ENCODE measurements around the gene OCA2.
"Not testable (repeated sequence)": the region's sequence is repeated elsewhere in the genome, so short reads cannot be mapped to it uniquely, and the experiment has no call there.

Gene OCA2

GRCh38 chr15:28127036-28127435 is 27.9 kb upstream of the OCA2 start:
- DNase-seq (ENCODE audit: low spot score in 2 of 2) (no peak), ATAC-seq (ENCODE audit: low read depth) (no peak)
- Mint-ChIP-seq H3K9me3 (no peaks in the 10 kb centered on the region), H3K27ac (no peak overlapping the region), H3K4me3 (no peak overlapping the region), H3K27me3 (no peaks in the 10 kb centered on the region), H3K36me3 (peaks cover 9% of the 10 kb centered on the region), H3K4me1 (peaks cover 10% of the 10 kb centered on the region)

GRCh38 chr15:28125673-28126651 is 26.8 kb upstream of the OCA2 start:
- H3K36me3 Mint-ChIP-seq = peaks cover 15% of the 10 kb centered on the region
- H3K4me1 Mint-ChIP-seq = peaks cover 10% of the 10 kb centered on the region
- H3K9me3 Mint-ChIP-seq = no peaks in the 10 kb centered on the region
- no peak overlapping the region for H3K4me3 Mint-ChIP-seq
- ATAC-seq (ENCODE audit: low read depth) = peak; percentile 43
- peak in 1 of 2 donors; percentile 45 for DNase-seq (ENCODE audit: low spot score in 2 of 2)
- H3K27ac Mint-ChIP-seq = no peak overlapping the region
- H3K27me3 Mint-ChIP-seq = no peaks in the 10 kb centered on the region

- Mint-ChIP-seq H3K4me1 (peaks cover 10% of the 10 kb centered on the region), H3K4me3 (no peak overlapping the region), H3K36me3 (peaks cover 14% of the 10 kb centered on the region), H3K27ac (no peak overlapping the region), H3K9me3 (no peaks in the 10 kb centered on the region), H3K27me3 (no peaks in the 10 kb centered on the region)
- DNase-seq (ENCODE audit: low spot score in 2 of 2) (no peak), ATAC-seq (ENCODE audit: low read depth) (no peak)
These were observed 25.7 kb upstream of the OCA2 start for GRCh38 chr15:28124841-28125240.

GRCh38 chr15:28123408-28124023 is 24.4 kb upstream of the OCA2 start:
- Mint-ChIP-seq H3K27ac (no peak overlapping the region), H3K36me3 (peaks cover 15% of the 10 kb centered on the region), H3K4me3 (no peak overlapping the region), H3K9me3 (no peaks in the 10 kb centered on the region), H3K27me3 (no peaks in the 10 kb centered on the region), H3K4me1 (peaks cover 10% of the 10 kb centered on the region)
- ATAC-seq (ENCODE audit: low read depth) = peak; percentile 51
- peak; percentile 19 to 32 for DNase-seq (ENCODE audit: low spot score in 2 of 2)

GRCh38 chr15:28122038-28122949 is 23.2 kb upstream of the OCA2 start:
- no peak for ATAC-seq (ENCODE audit: low read depth)
- no peaks in the 10 kb centered on the region for H3K27me3 Mint-ChIP-seq
- no peak for DNase-seq (ENCODE audit: low spot score in 2 of 2)
- no peak overlapping the region for H3K4me3 Mint-ChIP-seq
- peaks cover 6% of the 10 kb centered on the region for H3K4me1 Mint-ChIP-seq
- peaks cover 22% of the 10 kb centered on the region for H3K36me3 Mint-ChIP-seq
- no peaks in the 10 kb centered on the region for H3K9me3 Mint-ChIP-seq
- H3K27ac Mint-ChIP-seq = no peak overlapping the region

- not testable (repeated sequence) for H3K4me3 Mint-ChIP-seq; H3K4me1 Mint-ChIP-seq; H3K9me3 Mint-ChIP-seq; H3K27me3 Mint-ChIP-seq; ATAC-seq (ENCODE audit: low read depth); DNase-seq (ENCODE audit: low spot score in 2 of 2); H3K27ac Mint-ChIP-seq
- H3K36me3 Mint-ChIP-seq = peaks cover 23% of the 10 kb centered on the region
These were observed 22.5 kb upstream of the OCA2 start for GRCh38 chr15:28121577-28121976.

- DNase-seq (ENCODE audit: low spot score in 2 of 2) (no peak), ATAC-seq (ENCODE audit: low read depth) (no peak)
- H3K4me1 Mint-ChIP-seq = peaks cover 4% of the 10 kb centered on the region
- no peak overlapping the region for H3K27ac Mint-ChIP-seq
- peaks cover 27% of the 10 kb centered on the region for H3K36me3 Mint-ChIP-seq
- H3K9me3 Mint-ChIP-seq = no peaks in the 10 kb centered on the region
- H3K4me3 Mint-ChIP-seq = no peak overlapping the region
- no peaks in the 10 kb centered on the region for H3K27me3 Mint-ChIP-seq
These were observed 21.2 kb upstream of the OCA2 start for GRCh38 chr15:28120359-28120640.

GRCh38 chr15:28118531-28118930 is 19.4 kb upstream of the OCA2 start:
- DNase-seq (ENCODE audit: low spot score in 2 of 2) (no peak), ATAC-seq (ENCODE audit: low read depth) (no peak)
- H3K4me1 Mint-ChIP-seq = peaks cover 3% of the 10 kb centered on the region
- H3K27ac Mint-ChIP-seq = no peak overlapping the region
- H3K27me3 Mint-ChIP-seq = no peaks in the 10 kb centered on the region
- H3K9me3 Mint-ChIP-seq = no peaks in the 10 kb centered on the region
- H3K36me3 Mint-ChIP-seq = peaks cover 35% of the 10 kb centered on the region
- no peak overlapping the region for H3K4me3 Mint-ChIP-seq

- Mint-ChIP-seq H3K4me1 (no peaks in the 10 kb centered on the region), H3K9me3 (no peaks in the 10 kb centered on the region), H3K27ac (no peak overlapping the region), H3K36me3 (peaks cover 33% of the 10 kb centered on the region), H3K27me3 (no peaks in the 10 kb centered on the region), H3K4me3 (no peak overlapping the region)
- ATAC-seq (ENCODE audit: low read depth) = no peak
- no peak for DNase-seq (ENCODE audit: low spot score in 2 of 2)
These were observed 19.0 kb upstream of the OCA2 start for GRCh38 chr15:28118083-28118482.

- Mint-ChIP-seq H3K27me3 (no peaks in the 10 kb centered on the region), H3K36me3 (peaks cover 38% of the 10 kb centered on the region), H3K4me1 (no peaks in the 10 kb centered on the region), H3K27ac (no peak overlapping the region), H3K4me3 (no peak overlapping the region), H3K9me3 (no peaks in the 10 kb centered on the region)
- no peak for ATAC-seq (ENCODE audit: low read depth)
- DNase-seq (ENCODE audit: low spot score in 2 of 2) = no peak
These were observed 18.4 kb upstream of the OCA2 start for GRCh38 chr15:28117432-28117990.

- no peak overlapping the region for H3K4me3 Mint-ChIP-seq
- no peaks in the 10 kb centered on the region for H3K27me3 Mint-ChIP-seq
- ATAC-seq (ENCODE audit: low read depth) = no peak
- DNase-seq (ENCODE audit: low spot score in 2 of 2) = no peak
- H3K4me1 Mint-ChIP-seq = no peaks in the 10 kb centered on the region
- H3K36me3 Mint-ChIP-seq = peaks cover 40% of the 10 kb centered on the region
- no peak overlapping the region for H3K27ac Mint-ChIP-seq
- H3K9me3 Mint-ChIP-seq = no peaks in the 10 kb centered on the region
These were observed 17.7 kb upstream of the OCA2 start for GRCh38 chr15:28116521-28117431.

- Mint-ChIP-seq H3K27me3 (no peaks in the 10 kb centered on the region), H3K36me3 (peaks cover 42% of the 10 kb centered on the region), H3K4me3 (no peak overlapping the region), H3K9me3 (no peaks in the 10 kb centered on the region), H3K4me1 (no peaks in the 10 kb centered on the region), H3K27ac (no peak overlapping the region)
- DNase-seq (ENCODE audit: low spot score in 2 of 2) (no peak), ATAC-seq (ENCODE audit: low read depth) (no peak)
These were observed 16.8 kb upstream of the OCA2 start for GRCh38 chr15:28115871-28116270.

Measured in memory B cell (primary cell).